COR-L47 (cell line): ENCODE results near the gene GLS.
"Not testable (repeated sequence)": the region's sequence is repeated elsewhere in the genome, so short reads cannot be mapped to it uniquely, and the experiment has no call there.

ENCODE experiments used
- DNase-seq: peaks from one replicate; lab custom pipeline; 2025; lab: John Stamatoyannopoulos, UW

Gene GLS

GRCh38 chr2:190933361-190933760 lies 52.7 kb downstream of the GLS start:
- DNase-seq: no peak

GRCh38 chr2:190935054-190935453 lies 54.4 kb downstream of the GLS start:
- no peak for DNase-seq

GRCh38 chr2:190938771-190939335 lies 58.2 kb downstream of the GLS start:
- DNase-seq: no peak

- DNase-seq: no peak
These were observed 59.8 kb downstream of the GLS start for GRCh38 chr2:190940454-190940853.

- DNase-seq: no peak
These were observed 61.0 kb downstream of the GLS start for GRCh38 chr2:190941571-190941970.

GRCh38 chr2:190942697-190943096 lies 62.1 kb downstream of the GLS start:
- DNase-seq: no peak

GRCh38 chr2:190943706-190944105 lies 63.1 kb downstream of the GLS start:
- no peak for DNase-seq

GRCh38 chr2:190947141-190947540 lies 66.5 kb downstream of the GLS start:
- no peak for DNase-seq

- DNase-seq: no peak
These were observed 67.2 kb downstream of the GLS start for GRCh38 chr2:190947711-190948251.

- no peak for DNase-seq
These were observed 68.0 kb downstream of the GLS start for GRCh38 chr2:190948671-190949070.

GRCh38 chr2:190950566-190950991 lies 70.0 kb downstream of the GLS start:
- no peak for DNase-seq

GRCh38 chr2:190953257-190953656 lies 72.6 kb downstream of the GLS start:
- DNase-seq: no peak

- DNase-seq: no peak
These were observed 79.5 kb downstream of the GLS start for GRCh38 chr2:190959911-190960788.

- not testable (repeated sequence) for DNase-seq
These were observed 80.5 kb downstream of the GLS start for GRCh38 chr2:190961117-190961516.

- no peak for DNase-seq
These were observed 81.4 kb downstream of the GLS start for GRCh38 chr2:190961918-190962487.

- DNase-seq: no peak
These were observed 82.5 kb downstream of the GLS start for GRCh38 chr2:190963088-190963487.

- DNase-seq: no peak
These were observed 83.7 kb downstream of the GLS start for GRCh38 chr2:190964170-190964795.

- DNase-seq: no peak
These were observed 85.1 kb downstream of the GLS start for GRCh38 chr2:190965580-190966222.

- DNase-seq: no peak
These were observed 87.9 kb downstream of the GLS start for GRCh38 chr2:190968522-190968921.

- no peak for DNase-seq
These were observed 89.5 kb downstream of the GLS start for GRCh38 chr2:190970160-190970559.

- no peak for DNase-seq
These were observed 90.4 kb downstream of the GLS start for GRCh38 chr2:190970873-190971506.
